Testis (tissue), 3 donors: ENCODE data around the gene SUZ12. TPM values are rescaled to one million over a fixed set of nuclear protein-coding genes. Genes with fewer than 3 reads are reported as not detected.
"Not testable (repeated sequence)": the region's sequence is repeated elsewhere in the genome, so short reads cannot be mapped to it uniquely, and the experiment has no call there.

Experiments
- DNase-seq: peaks from one replicate; pipeline ENCODE4 v3.0.0-alpha.2; 2019
- H3K27ac ChIP-seq, 2 donors: fragments of 200-600 bp; sonication (generic); one replicate each; pipeline ENCODE4 v1.5.1; 2019
- H3K27me3 ChIP-seq: fragments of 200-600 bp; sonication (generic); one replicate; pipeline ENCODE4 v1.5.1; 2019
- H3K36me3 ChIP-seq: fragments of 200-600 bp; sonication (generic); one replicate; pipeline ENCODE4 v1.5.1; 2017; ENCODE audit warnings: low read depth; ENCODE audit errors: missing control alignments
- H3K4me1 ChIP-seq: fragments of 200-600 bp; sonication (generic); one replicate; pipeline ENCODE4 v1.5.1; 2019
- H3K4me3 ChIP-seq, 2 donors: fragments of 200-600 bp; sonication (generic); one replicate each; pipeline ENCODE4 v1.5.1; 2017 to 2019
- H3K9me3 ChIP-seq: fragments of 200-600 bp; sonication (generic); one replicate; pipeline ENCODE4 v1.5.1; 2017
- CTCF ChIP-seq, 3 experiments: fragments of 450-650 bp in 2 of 3; fragments of 200-600 bp in 1 of 3; sonication (generic) in 1 of 3; IDR thresholded peaks; one replicate each; pipeline ENCODE4 v1.5.1; 2016 to 2019; ENCODE audit warnings: antibody characterized with exemption in 3 of 3, mild to moderate bottlenecking in 2 of 3, moderate library complexity in 1 of 3
- POLR2A ChIP-seq: fragments of 450-650 bp; IDR thresholded peaks from one replicate; pipeline ENCODE4 v1.6.1; 2017; ENCODE audit warnings: antibody characterized with exemption, mild to moderate bottlenecking, moderate library complexity
- WGBS, 2 donors: methylation state at CpG; one replicate each; pipeline ENCODE4 v1.1.5; 2018; 5-methylcytosine and 5-hydroxymethylcytosine counted together
- intact Hi-C: fragments of 100-400 bp; cut with DNase I; formaldehyde crosslinking; loops from one replicate; pipeline ENCODE4 v1.15.1; 2023; ENCODE audit warnings: low total_unique reads
- polyA plus RNA-seq: library from polyadenylated mRNA; stranded (reverse); fragments of 350-450 nt; fragmentation: Illumina TruSeq; extraction: RNeasy Lipid Tissue Mini Kit (QIAGEN cat#74804); gene quantifications from one replicate; pipeline ENCODE4 v1.2.3, GENCODE V29; 2014; ENCODE audit warnings: low read depth, low replicate concordance; ENCODE audit not compliant: insufficient read depth
- total RNA-seq, 2 donors: library from RNA; depleted of rRNA; stranded (reverse); fragments of >200 nt; gene quantifications; one replicate each; pipeline ENCODE4 v1.2.3, GENCODE V29; 2016

SUZ12 gene
- total and polyA plus RNA-seq, 3 donors from 2014 or later = 31.1 to 42.0 (median 38.2) TPM

GRCh38 chr17:31917065-31917529, 19.7 kb upstream of the SUZ12 start:
- TF ChIP-seq POLR2A (no peak), CTCF (IDR thresholded peaks at IDR 0.05) (no peak)
- Histone ChIP-seq H3K4me1 (no peaks in the 10 kb centered on the region), H3K9me3 (no peaks in the 10 kb centered on the region), H3K4me3 (peak overlapping the region; percentile 34 to 45), H3K27ac (no peak overlapping the region), H3K36me3 (no peaks in the 10 kb centered on the region), H3K27me3 (no peaks in the 10 kb centered on the region)
- WGBS, 2 donors = 12 to 23% methylated on average over 25 to 38 of the region's 45 CpGs
- DNase-seq = no peak
- intact Hi-C loops = no loop called here

GRCh38 chr17:31917721-31918120, 19.1 kb upstream of the SUZ12 start:
- WGBS, 2 donors = 74 to 77% methylated on average over 11 to 13 of the region's 13 CpGs

GRCh38 chr17:31918701-31919128, 18.1 kb upstream of the SUZ12 start:
- H3K27me3 ChIP-seq = no peaks in the 10 kb centered on the region
- no peak for DNase-seq
- TF ChIP-seq CTCF (IDR thresholded peaks at IDR 0.05) = no peak
- TF ChIP-seq POLR2A = no peak
- H3K36me3 ChIP-seq = no peaks in the 10 kb centered on the region
- intact Hi-C loops = no loop called here
- 77 to 80% methylated on average over 4 of the region's 4 CpGs for WGBS, 2 donors
- no peak overlapping the region for H3K27ac ChIP-seq
- H3K4me1 ChIP-seq = no peaks in the 10 kb centered on the region
- H3K4me3 ChIP-seq = no peak overlapping the region
- H3K9me3 ChIP-seq = no peaks in the 10 kb centered on the region

More at GRCh38 chr17:31917721-31918120, 19.1 kb upstream of the SUZ12 start:
- H3K36me3 ChIP-seq, DNase-seq, H3K9me3 ChIP-seq, H3K27ac ChIP-seq, H3K4me1 ChIP-seq, H3K27me3 ChIP-seq, intact Hi-C loops: not testable (repeated sequence)
- H3K4me3 ChIP-seq = peak overlapping the region; percentile 34 to 45

GRCh38 chr17:31919802-31920525, 16.8 kb upstream of the SUZ12 start:
- no peak for TF ChIP-seq POLR2A
- TF ChIP-seq CTCF (IDR thresholded peaks at IDR 0.05) = no peak
- H3K4me3 ChIP-seq = no peak overlapping the region
- intact Hi-C loops = no loop called here
- 81 to 83% methylated on average over 10 of the region's 10 CpGs for WGBS, 2 donors
- H3K36me3 ChIP-seq = no peaks in the 10 kb centered on the region
- no peaks in the 10 kb centered on the region for H3K9me3 ChIP-seq
- no peaks in the 10 kb centered on the region for H3K27me3 ChIP-seq
- H3K4me1 ChIP-seq = no peaks in the 10 kb centered on the region
- no peak for DNase-seq
- no peak overlapping the region for H3K27ac ChIP-seq

GRCh38 chr17:31926100-31926729, 10.6 kb upstream of the SUZ12 start:
- H3K4me3 ChIP-seq = no peak overlapping the region
- H3K27ac ChIP-seq = no peak overlapping the region
- intact Hi-C loops = no loop called here
- H3K9me3 ChIP-seq = no peaks in the 10 kb centered on the region
- DNase-seq = no peak
- H3K4me1 ChIP-seq = no peaks in the 10 kb centered on the region
- WGBS, 2 donors = 84 to 93% methylated on average over 5 of the region's 5 CpGs
- no peaks in the 10 kb centered on the region for H3K36me3 ChIP-seq
- H3K27me3 ChIP-seq = no peaks in the 10 kb centered on the region
- TF ChIP-seq CTCF (IDR thresholded peaks at IDR 0.05) (no peak), POLR2A (no peak)
